ENCODE results near the gene SETD6.
"Not testable (repeated sequence)": the region's sequence is repeated elsewhere in the genome, so short reads cannot be mapped to it uniquely, and the experiment has no call there.

The SETD6 gene

GRCh38 chr16:58537124-58537906 lies 22.0 kb downstream of the SETD6 start:
- no peak for DNase-seq (ENCODE audit: low read depth)

GRCh38 chr16:58541711-58542110 lies 26.4 kb downstream of the SETD6 start:
- DNase-seq (ENCODE audit: low read depth) = no peak

GRCh38 chr16:58542291-58542690 lies 27.0 kb downstream of the SETD6 start:
- DNase-seq (ENCODE audit: low read depth) = no peak

GRCh38 chr16:58543685-58544084 lies 28.4 kb downstream of the SETD6 start:
- no peak for DNase-seq (ENCODE audit: low read depth)

- no peak for DNase-seq (ENCODE audit: low read depth)
These were observed 33.1 kb downstream of the SETD6 start for GRCh38 chr16:58548378-58548777.

- no peak for DNase-seq (ENCODE audit: low read depth)
These were observed 36.2 kb downstream of the SETD6 start for GRCh38 chr16:58551496-58551895.

GRCh38 chr16:58556678-58557077 lies 41.4 kb downstream of the SETD6 start:
- no peak for DNase-seq (ENCODE audit: low read depth)

GRCh38 chr16:58563235-58563634 lies 47.9 kb downstream of the SETD6 start:
- DNase-seq (ENCODE audit: low read depth) = peak; percentile 11

- DNase-seq (ENCODE audit: low read depth) = no peak
These were observed 48.5 kb downstream of the SETD6 start for GRCh38 chr16:58563775-58564174.

GRCh38 chr16:58565697-58566096 lies 50.4 kb downstream of the SETD6 start:
- not testable (repeated sequence) for DNase-seq (ENCODE audit: low read depth)
